Spleen (tissue), 7 donors: ENCODE results near the gene SCN9A.

Experiments used
- POLR2A ChIP-seq, 3 donors: fragments of 450-650 bp; IDR thresholded peaks; one replicate each; pipeline ENCODE4 v1.5.1; 2017; ENCODE audit warnings: antibody characterized with exemption in 3 of 3, mild to moderate bottlenecking in 1 of 3
- TF ChIP-seq, protein P1 (sequence below), 11 experiments: fragments of 200-600 bp in 7 of 11; fragments of 450-650 bp in 4 of 11; sonication (generic) in 4 of 11; IDR thresholded peaks in 8 of 11; conservative IDR thresholded peaks in 3 of 11; 1 replicate in 7 of 11; 2 replicates in 4 of 11; pipeline versions ENCODE4 v1.4.0 to v1.8.0; 2016 to 2021; ENCODE audit warnings: antibody characterized with exemption in 11 of 11, inconsistent platforms in 4 of 11, mild to moderate bottlenecking in 1 of 11
- donor health status: DM: no; HTN: no; CAD: no; lungs with moderate emphysema.
- donor health status: DM: no; HTN: no; CAD: no.
- donor health status: DM: no; HTN: no; CAD: no.

- TF ChIP-seq, protein P1, sequence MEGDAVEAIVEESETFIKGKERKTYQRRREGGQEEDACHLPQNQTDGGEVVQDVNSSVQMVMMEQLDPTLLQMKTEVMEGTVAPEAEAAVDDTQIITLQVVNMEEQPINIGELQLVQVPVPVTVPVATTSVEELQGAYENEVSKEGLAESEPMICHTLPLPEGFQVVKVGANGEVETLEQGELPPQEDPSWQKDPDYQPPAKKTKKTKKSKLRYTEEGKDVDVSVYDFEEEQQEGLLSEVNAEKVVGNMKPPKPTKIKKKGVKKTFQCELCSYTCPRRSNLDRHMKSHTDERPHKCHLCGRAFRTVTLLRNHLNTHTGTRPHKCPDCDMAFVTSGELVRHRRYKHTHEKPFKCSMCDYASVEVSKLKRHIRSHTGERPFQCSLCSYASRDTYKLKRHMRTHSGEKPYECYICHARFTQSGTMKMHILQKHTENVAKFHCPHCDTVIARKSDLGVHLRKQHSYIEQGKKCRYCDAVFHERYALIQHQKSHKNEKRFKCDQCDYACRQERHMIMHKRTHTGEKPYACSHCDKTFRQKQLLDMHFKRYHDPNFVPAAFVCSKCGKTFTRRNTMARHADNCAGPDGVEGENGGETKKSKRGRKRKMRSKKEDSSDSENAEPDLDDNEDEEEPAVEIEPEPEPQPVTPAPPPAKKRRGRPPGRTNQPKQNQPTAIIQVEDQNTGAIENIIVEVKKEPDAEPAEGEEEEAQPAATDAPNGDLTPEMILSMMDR (IDR thresholded peaks at IDR 0.05 in 8 of 11, conservative IDR thresholded peaks at IDR 0.05 in 3 of 11): no peak
- no peak for TF ChIP-seq POLR2A (IDR thresholded peaks at IDR 0.05)
Observed at GRCh38 chr2:166385313-166385712, 9.6 kb upstream of the SCN9A start.
